Sigmoid colon (tissue), 4 donors: ENCODE measurements around the gene RBFOX1.

Source experiments
- CTCF ChIP-seq, 4 experiments: fragments of 450-650 bp in 3 of 4; fragments of 200-600 bp in 1 of 4; IDR thresholded peaks; one replicate each; pipeline ENCODE4 v1.5.1; 2016 to 2019; ENCODE audit warnings: antibody characterized with exemption in 4 of 4, mild to moderate bottlenecking in 3 of 4, moderate library complexity in 2 of 4
- EP300 ChIP-seq, 4 donors: sonication (generic); formaldehyde crosslinking; IDR thresholded peaks; one replicate each; pipeline ENCODE4 v1.6.1; 2017; ENCODE audit warnings: antibody characterized with exemption in 4 of 4
- POLR2A ChIP-seq, 2 donors: fragments of 450-650 bp; IDR thresholded peaks; one replicate each; pipeline ENCODE4 v1.6.1; 2016; ENCODE audit warnings: antibody characterized with exemption in 2 of 2, mild to moderate bottlenecking in 2 of 2, moderate library complexity in 2 of 2

- TF ChIP-seq POLR2A (IDR thresholded peaks at IDR 0.05) (no peak), CTCF (IDR thresholded peaks at IDR 0.05) (no peak), EP300 (IDR thresholded peaks at IDR 0.05) (no peak)
These were observed 1.9 kb upstream of the RBFOX1 start for GRCh38 chr16:7330709-7331108.
